HG02678 (cell line): ENCODE data around the gene HDAC11.

Experiments used
- ATAC-seq: cut with Tn5 transposase; IDR thresholded peaks from one replicate; pipeline ENCODE4 v1.9.1; 2021; ENCODE audit warnings: mild to moderate bottlenecking, moderate library complexity; ENCODE audit not compliant: unreplicated experiment

HDAC11 gene

DNA sequence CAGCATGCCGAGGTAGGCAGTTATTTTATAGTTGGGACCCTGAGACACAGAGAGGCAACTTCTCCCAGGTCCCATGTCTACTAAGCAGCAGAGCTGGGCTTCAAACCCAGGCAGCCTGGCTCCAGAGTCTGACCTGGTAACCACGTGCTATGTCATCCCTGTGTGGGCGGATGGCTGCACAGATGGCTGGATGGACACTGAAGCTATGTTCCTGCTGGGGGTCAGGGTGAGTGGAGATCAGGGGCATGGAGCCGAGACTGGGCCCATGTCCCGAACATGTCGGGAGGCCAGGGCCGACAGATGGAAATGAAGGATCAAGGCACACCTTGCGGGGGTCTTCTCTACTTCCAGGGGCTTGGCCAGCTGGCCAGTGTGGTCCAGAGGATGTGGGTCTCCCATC lies 59.6 kb downstream of the HDAC11 start:
- ATAC-seq, result no peak

DNA sequence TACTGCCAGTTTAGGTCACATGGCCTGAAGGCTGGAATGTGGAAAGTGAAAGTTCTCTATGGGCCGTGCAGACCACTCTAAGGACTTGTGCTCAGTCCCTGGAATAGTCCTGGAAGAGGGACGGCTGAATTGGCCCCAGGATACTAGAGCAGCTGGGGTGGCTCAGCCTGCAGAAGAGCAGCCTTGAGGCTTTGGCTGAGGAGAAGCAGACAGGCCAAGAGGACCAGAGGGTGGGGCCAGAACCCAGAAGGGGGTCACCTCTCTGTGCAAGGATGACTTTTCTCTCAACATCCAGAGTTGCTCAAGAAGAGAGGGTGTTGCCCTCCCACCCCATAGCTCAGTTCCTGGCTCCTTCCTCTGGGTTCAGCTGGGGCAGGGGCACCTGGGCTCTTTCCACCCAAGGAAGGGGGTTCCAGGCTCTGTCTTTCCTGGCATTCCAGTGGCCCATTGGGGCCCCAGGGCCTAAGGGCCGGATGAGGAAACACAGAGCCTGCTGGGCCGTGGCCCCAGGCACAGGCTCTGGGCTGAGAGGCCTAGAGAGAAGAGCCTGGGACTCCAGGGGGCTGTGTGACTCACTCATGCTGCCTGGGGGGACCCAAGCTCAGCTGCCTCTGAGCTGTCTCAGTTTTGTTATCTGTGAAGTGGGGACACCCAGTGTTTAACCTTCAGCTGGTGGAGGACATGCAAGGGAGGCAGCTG lies 60.3 kb downstream of the HDAC11 start:
- no peak for ATAC-seq

DNA sequence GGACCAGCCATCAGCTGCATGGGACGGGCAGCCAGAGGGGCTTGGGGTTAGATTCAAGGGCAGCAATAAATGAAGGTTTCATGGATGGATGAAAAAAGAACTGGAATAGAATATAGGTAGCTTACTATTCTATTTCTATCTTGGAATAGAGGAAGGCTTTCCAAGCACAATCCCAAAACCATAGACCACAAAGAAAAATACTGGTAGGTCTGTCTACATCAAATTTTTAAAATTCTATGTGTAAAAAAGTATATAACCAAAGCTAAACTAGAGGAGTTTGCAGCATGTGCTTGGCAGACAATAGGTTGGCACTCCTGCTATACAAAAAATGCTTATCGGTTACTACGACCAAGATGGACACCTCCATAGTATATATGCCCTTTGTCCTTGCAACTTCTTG lies 61.6 kb downstream of the HDAC11 start:
- no peak for ATAC-seq

DNA sequence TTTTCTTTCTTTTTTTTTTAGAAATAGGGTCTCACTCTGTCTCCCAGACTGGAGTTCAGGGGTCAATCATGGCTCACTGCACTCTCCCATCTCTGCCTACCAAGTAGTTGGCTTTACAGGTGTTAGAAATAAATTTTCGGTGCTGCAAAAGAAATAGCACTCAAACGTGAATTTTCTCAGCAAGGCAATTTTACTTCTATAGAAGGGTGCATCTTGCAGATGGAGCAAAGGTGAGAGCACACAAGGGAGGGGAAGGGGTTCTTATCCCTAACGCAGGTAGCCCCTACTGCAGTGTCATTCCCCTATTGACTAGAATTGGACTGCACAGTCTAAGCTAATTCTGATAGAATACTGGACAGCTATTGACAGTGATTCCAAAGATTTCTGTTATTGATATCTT lies 62.0 kb downstream of the HDAC11 start:
- ATAC-seq, result no peak

DNA sequence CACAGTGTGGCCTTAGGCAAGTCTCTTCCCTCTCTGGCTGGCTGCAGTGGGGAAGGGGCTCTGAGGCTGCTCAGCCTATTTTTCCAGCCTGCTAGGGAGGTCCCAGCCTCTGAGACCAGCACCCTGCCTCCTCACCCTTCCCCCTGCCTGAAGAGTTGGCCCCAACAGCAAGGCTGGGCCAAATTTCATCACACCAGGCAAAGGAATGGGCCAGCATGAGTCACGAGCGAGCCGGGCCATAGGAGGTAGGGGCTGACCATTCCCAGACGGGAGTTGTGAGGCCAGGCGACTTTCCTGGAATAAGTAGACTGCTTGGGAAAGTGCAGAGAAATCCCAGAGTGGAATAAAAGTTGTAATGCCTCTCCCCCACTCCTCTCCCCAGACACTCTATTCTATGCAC lies 63.1 kb downstream of the HDAC11 start:
- ATAC-seq, result no peak

DNA sequence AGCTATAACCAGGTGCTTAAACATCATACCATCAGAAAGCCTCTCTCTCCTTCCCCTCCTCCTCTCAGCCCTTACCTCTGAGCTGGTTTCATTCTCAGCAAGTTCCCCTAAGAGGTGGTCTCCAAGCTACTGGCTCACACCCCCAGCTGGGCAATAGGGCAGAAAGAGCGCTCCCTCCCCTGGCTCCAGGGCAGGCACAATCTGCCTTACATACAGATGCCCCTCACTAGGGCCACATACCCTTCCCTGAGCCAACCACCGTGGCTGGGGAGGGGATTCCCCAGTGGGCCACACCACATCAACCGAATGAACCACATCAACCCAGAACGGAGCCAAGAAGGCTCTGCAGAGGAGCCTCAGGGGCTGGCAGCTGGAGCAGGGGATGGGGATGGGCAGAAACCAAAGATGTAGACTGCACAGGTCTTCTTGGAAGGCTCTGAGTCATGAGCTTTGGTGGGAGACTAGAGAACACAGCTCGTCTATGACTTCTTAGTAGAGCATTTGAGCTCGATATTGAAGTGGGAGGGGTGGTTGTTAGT lies 64.3 kb downstream of the HDAC11 start:
- no peak for ATAC-seq

DNA sequence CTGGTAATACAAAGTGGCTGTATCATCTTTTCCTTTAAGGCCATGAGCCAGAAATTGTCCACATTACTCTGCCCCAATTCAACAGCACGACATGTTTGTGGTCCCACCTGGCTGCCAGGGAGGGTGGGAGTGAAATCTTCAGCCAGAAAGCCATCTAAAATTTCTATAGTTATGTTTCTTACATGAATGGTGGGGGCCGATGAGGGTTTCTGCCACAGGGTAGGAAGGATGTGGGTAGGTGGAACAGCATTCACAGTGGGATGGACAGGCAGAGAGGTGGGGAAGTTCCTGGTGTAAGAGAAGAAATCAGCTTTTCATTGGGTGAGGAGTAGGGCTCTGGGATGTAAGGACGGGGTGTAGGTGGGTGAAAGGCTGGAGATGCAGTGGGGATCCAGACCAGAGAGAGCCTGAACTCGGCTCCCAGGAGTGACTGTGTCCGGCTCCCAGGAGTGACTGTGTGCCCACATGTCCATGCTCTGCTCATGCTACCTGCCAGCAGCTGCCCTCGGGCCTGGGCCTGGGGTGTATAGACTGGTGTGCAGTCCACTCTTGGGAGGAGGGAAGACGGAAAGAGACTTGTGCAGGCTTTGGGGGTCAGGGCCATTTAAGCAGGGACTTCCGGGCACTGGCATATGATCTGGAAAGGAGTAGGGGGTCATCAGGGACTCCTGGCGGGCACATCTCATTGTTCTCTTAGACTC lies 65.0 kb downstream of the HDAC11 start:
- no peak for ATAC-seq

DNA sequence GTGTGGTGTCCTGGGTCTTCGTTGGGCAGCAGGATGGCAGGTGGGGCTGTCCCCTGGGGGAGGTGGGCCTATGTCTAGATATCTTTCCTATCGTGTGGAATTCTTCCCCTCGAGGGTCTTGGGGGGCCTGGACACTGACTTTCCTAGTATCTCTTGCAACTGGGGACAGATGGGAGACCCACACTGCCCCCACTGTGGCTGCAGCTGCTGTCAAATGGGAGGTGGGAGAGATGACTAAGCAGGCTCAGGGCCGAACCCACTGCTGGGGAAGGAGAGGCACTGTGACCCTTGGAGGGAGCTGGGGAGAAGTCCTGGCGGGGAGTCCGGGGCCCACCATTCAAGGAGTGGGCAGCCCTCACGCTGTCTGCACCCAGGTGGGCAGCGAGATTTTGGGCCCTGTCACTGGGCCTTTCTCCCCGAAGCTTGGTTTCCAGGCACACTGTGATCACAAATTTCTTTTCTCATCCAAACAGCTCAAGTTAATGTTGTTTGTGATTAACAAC lies 65.9 kb downstream of the HDAC11 start:
- ATAC-seq, result no peak

DNA sequence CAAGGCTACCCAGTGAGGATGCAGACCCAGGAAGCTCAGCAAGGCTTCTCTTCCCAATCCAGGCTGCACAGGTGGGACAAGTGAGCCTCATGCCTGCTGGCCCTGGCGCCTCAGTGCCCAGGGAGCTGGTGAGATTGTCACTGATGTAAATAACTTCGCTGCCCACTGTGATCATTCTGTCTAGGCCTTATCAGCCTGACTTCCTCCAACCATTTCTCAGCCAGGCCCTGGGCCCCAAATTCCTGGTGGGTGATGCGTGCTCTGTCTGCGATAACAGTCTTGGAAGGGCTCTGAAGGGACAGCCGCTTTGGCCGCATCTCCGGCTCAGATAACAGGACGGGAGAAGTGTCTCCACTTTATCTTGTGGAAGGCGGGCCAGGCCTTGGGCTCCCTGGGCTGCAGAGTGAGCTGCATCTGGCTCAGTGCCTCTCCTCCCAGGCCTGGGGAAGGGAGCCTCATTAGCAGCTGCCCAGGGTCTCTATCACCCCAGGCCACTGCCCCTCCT lies 66.6 kb downstream of the HDAC11 start:
- ATAC-seq, result no peak

DNA sequence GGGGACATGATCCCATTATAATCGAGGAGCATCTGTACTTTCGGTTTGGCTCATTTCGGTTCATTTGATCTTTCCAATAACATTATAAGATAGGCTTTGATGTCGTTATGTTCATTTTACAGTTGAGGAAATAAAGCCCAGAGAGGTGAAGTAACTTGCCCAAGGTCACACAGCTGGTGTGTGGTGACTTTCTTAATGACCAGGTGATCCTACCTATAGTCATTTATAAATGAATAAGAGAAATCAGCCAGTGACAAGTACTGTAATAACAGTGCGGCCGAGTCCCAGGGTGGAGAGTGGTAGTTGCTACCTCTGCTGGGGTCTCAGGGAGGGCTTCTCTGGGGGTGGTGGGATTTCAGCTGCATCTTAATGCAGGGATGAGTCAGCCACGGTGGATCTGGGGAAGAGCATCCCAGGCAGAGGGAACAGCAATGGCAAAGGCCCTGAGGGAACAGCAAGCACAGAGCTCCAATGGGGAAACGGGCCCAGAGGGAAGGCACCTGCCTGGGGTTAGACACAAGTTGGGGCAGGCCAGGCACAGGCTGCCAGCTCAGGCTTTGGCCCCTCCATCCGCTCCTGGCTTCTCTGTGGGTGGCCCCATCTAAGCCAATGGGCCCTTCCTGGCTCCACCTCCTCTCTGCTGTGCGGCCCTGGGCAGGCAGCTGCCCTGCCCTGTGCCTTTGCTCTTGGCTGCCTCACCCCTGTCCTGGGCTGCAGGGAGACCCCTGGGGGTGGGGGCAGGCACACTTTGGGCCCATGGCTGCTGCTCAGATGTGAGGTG lies 67.7 kb downstream of the HDAC11 start:
- no peak for ATAC-seq

DNA sequence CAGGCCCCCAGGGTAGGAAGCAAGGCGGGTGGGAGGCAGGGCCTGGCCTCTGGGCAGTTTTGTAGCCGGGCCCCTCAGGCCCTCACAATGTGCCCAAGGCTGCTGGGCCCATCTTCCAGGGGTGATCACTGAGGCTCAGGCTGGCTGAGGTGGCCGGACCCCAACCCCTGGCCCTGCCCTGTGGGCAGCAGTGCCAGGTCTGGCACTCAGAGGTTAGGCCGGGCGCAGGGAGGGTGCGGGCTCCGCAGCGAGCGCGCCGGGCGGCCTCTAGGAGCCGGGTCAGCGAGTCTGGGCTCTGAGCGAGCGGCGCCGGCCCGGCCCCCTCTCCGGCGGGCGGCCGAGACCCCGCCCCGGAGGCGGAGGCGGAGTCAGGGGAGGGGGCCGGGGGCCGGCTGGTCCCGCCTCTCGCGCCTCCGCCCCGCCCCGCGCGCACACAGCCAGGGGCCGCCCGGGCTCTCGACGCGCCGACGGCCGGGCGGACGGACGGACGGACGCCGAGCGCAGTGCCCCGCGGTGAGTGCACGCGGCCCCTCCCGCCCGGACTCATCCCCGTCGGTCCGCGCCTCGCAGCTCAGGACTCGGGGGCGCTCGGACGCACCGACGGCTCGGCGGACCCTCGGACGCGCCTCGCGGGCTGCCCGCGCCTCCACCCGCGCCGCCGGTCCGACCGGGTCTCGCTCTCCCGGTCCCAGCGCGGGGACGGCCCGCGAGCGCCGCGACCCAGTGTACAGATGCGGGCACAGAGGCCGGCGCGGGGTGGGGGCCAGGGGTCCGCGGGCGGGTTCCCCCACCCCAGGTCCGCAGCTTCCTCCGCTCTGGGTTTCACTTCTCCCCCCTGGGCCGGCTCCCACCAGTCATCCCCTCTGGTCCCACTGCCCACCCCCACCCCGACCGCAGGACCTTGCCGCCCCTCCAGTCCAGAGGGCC lies 68.9 kb downstream of the HDAC11 start, which contains the start of gene FBLN2:
TSS of gene FBLN2 (plus strand) at position 430 of the 927 bp plus-strand sequence. CDS start 21,231 bp downstream, outside the sequence.
- ATAC-seq, result no peak

DNA sequence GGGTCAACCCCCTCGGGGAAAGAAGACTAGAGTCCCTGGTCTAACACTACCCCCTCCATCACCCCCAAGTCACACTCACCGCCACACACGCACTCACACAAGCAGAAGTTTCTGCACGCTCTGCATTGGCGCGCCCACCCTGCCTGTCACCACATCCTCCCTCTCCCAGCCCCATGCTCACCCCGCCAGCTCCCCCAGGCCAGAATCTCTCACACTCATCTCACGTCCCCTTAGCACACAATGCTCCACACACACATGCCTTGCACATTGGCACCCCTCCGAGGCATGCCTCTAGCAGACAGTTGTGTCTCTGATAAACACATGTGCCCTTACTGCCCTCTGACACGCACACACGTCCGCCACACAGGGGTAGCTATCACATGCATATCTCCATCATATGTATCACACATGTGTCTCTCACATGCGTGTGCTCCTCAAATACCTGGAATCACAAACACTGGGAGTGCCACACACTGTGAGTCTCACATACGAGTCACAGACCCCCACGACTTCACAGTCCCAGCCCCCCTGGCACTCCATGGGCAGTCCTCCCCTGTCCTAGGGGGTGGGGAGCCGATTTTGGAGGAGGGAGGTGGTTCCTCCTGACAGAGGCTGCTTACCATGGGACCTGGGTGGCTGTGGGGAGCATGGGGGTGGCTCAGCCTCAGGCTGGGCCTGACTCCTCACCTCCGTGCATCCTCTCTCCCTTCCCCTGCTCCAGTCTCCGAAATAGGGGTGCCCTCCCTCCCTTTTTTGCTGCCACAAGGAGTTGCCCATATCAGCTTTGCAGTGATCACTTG lies 69.7 kb downstream of the HDAC11 start:
- no peak for ATAC-seq

DNA sequence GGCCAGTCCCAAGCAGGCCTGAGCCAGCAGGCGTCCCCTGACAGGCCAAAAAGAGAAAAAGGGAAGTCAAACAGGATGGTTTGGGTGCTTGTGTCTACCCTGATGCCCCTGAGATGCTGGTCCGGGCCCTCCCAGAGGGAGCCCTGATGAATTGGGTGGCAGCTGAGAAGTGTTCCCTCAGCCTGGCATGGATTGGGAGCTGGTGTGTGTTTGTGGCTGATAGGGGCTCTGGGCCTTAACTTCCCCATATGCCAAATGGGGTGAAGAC lies 70.3 kb downstream of the HDAC11 start:
- ATAC-seq, result no peak

DNA sequence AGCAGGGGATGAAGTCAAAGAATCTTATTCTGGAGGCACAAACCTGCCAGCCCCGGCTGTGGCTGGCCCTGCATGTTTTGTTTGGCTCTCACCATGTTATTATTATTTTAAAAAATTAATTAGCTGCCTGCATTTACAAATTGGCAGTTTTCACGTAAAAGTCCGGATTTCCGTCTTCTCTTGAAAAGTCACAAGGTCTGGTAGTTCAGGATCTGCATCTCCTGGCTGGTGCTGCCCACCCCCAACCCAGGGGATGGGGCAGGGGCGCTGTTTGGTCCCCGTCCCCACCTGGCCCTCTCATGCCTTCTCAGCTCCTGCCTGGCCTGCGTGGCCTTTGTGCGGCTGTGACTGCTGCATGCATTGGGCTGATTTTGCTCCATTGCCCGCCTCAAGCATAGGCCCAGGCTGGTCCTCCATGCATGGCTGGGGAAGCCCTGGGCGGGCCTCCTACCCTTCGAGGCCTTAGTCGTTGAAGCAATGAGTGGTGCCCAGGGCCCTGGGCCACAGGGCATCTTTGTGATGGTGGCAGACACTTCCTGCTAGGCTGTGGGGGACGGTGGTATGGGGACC lies 70.8 kb downstream of the HDAC11 start:
- ATAC-seq, result no peak

DNA sequence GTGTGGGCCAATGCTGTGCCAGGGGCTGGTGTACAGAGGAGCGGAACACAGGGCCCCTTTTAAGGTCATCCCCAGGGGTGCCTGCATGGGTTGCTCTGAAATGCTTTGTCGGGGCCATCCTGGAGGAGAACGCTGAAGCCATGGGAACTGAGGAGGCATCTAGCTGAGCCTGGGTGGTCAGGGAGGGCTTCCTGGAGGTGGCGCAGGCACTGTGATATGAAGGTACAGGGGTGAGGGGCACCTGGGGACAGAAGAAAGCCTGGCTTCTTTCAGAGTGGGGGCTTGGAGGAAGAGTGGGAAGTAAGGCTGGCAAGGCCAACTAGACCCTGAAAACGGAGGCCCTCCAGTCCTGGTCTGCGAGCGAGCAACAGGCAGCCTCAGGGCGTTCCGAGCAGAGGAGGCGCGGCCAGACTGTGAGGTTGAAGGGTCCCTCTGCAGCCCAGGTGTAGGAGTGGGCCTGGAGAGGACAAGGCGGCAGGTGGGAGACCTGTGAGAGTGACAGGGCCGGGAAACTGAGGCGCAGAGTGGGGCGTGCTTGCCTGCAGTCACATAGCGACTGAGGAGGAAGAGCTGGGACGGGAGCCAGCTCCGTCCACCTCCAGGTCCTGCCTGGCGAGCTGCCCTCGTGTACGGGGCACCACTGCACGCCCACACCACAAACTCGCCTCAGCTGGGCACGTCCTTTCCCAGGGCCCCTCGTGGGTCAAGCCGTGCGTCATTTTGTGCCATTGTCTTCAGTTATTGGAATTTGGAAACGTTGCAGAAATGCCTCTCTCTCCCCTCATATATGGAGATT lies 72.9 kb downstream of the HDAC11 start:
- no peak for ATAC-seq

DNA sequence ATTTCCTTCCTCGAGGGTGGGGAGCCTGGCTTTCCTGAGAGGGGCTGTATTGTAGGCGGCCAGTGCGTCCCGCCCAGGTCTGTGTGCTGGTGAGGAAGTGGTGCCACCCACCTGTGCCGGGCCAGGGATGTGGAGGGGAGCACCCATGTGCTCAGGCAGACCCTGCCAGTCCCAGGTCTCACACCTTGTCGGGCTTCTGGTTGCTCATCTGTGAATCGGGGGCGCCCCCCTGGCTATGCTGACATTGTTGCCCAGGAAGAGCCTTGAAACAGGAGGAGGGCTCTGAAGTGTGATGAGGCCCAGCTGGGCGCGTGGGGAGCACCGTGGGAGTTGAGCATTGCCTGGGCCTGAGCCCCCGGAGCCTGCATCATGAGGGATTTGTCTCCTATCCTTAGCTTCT lies 73.6 kb downstream of the HDAC11 start:
- ATAC-seq, result no peak

DNA sequence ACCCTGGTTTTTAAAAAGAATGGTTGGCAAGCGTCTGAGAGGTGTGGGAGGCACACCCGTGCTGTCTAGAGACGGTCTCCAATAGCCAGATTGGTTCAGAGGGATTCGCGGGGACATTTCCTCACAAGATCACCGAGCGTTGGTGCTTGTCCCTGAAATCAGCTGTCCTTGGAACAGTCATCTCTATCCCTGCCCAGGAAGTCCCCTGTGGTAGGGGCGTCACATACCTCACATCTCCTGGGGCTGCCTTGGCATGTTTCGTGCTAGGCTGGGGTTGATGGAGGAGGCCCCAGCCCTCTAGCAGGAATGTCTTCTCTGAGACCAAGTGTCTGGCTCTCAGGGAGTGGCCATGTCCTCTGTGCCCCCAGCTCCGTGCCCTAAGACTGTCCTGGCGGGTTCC lies 75.6 kb downstream of the HDAC11 start:
- no peak for ATAC-seq
